Activated T-cell treated with anti-CD3 and anti-CD28 coated beads, Interleukin-2, amount 50 U/mL, for 24 hours (primary cell): ENCODE results near the gene DEFB115.
"Not testable (repeated sequence)": the region's sequence is repeated elsewhere in the genome, so short reads cannot be mapped to it uniquely, and the experiment has no call there.

Experiments used
- DNase-seq: peaks from one replicate; pipeline ENCODE4 v3.0.0-alpha.2; 2020
- H3K27ac Mint-ChIP-seq: 2 replicates; pipeline ENCODE4 v1.8.0; 2020; ENCODE audit warnings: mild to moderate bottlenecking, mixed read lengths
- H3K27me3 Mint-ChIP-seq: 2 replicates; pipeline ENCODE4 v1.8.0; 2020; ENCODE audit warnings: mixed read lengths
- H3K36me3 Mint-ChIP-seq: 2 replicates; pipeline ENCODE4 v1.8.0; 2020; ENCODE audit warnings: low read depth, mixed read lengths
- H3K4me1 Mint-ChIP-seq: 2 replicates; pipeline ENCODE4 v1.8.0; 2020; ENCODE audit warnings: low read depth, mixed read lengths
- H3K4me3 Mint-ChIP-seq: 2 replicates; pipeline ENCODE4 v1.8.0; 2020; ENCODE audit warnings: mild to moderate bottlenecking, moderate library complexity, mixed read lengths
- H3K9me3 Mint-ChIP-seq: 2 replicates; pipeline ENCODE4 v1.8.0; 2020; ENCODE audit warnings: mixed read lengths

DEFB115 gene

GRCh38 chr20:31257364-31257763 lies at the start of gene DEFB115:
DEFB115 (plus strand) TSS chr20:31257664; CDS start chr20:31257664, 0 bp downstream.
- H3K4me3 Mint-ChIP-seq = no peak within 1 kb of the TSS
- no peaks in the 10 kb centered on the region for H3K27me3 Mint-ChIP-seq
- no peak for DNase-seq
- H3K9me3 Mint-ChIP-seq = peaks cover 7% of the 10 kb centered on the region
- no peaks in the 10 kb centered on the region for H3K4me1 Mint-ChIP-seq
- no peaks in the 10 kb centered on the region for H3K36me3 Mint-ChIP-seq
- H3K27ac Mint-ChIP-seq = no peak within 1 kb of the TSS

- Mint-ChIP-seq H3K27me3 (no peaks in the 10 kb centered on the region), H3K4me1 (no peaks in the 10 kb centered on the region), H3K9me3 (no peaks in the 10 kb centered on the region)
Measured at GRCh38 chr20:31236953-31237352, 20.5 kb upstream of the DEFB115 start.

GRCh38 chr20:31237763-31238162 lies 19.7 kb upstream of the DEFB115 start:
- H3K36me3 Mint-ChIP-seq = no peaks in the 10 kb centered on the region
- no peaks in the 10 kb centered on the region for H3K4me1 Mint-ChIP-seq
- no peaks in the 10 kb centered on the region for H3K27me3 Mint-ChIP-seq
- no peak overlapping the region for H3K27ac Mint-ChIP-seq
- DNase-seq = no peak
- H3K4me3 Mint-ChIP-seq = no peak overlapping the region
- no peaks in the 10 kb centered on the region for H3K9me3 Mint-ChIP-seq

More at GRCh38 chr20:31236953-31237352, 20.5 kb upstream of the DEFB115 start:
- Mint-ChIP-seq H3K36me3 (no peaks in the 10 kb centered on the region), H3K27ac (no peak overlapping the region), H3K4me3 (no peak overlapping the region)
- no peak for DNase-seq

GRCh38 chr20:31239139-31239538 lies 18.3 kb upstream of the DEFB115 start:
- DNase-seq = no peak
- Mint-ChIP-seq H3K27ac (no peak overlapping the region), H3K9me3 (no peaks in the 10 kb centered on the region), H3K36me3 (no peaks in the 10 kb centered on the region), H3K27me3 (no peaks in the 10 kb centered on the region), H3K4me3 (no peak overlapping the region), H3K4me1 (no peaks in the 10 kb centered on the region)

GRCh38 chr20:31256959-31257358 lies 505 bp upstream of the DEFB115 start:
- no peak overlapping the region for H3K4me3 Mint-ChIP-seq
- H3K9me3 Mint-ChIP-seq = peaks cover 7% of the 10 kb centered on the region
- H3K27me3 Mint-ChIP-seq = no peaks in the 10 kb centered on the region
- no peak overlapping the region for H3K27ac Mint-ChIP-seq
- H3K36me3 Mint-ChIP-seq = no peaks in the 10 kb centered on the region
- H3K4me1 Mint-ChIP-seq = no peaks in the 10 kb centered on the region
- no peak for DNase-seq

GRCh38 chr20:31260326-31260932 lies 3.0 kb downstream of the DEFB115 start:
- Mint-ChIP-seq H3K4me3 (no peak overlapping the region), H3K27me3 (no peaks in the 10 kb centered on the region), H3K27ac (no peak overlapping the region), H3K9me3 (peaks cover 7% of the 10 kb centered on the region), H3K36me3 (no peaks in the 10 kb centered on the region), H3K4me1 (no peaks in the 10 kb centered on the region)
- no peak for DNase-seq

GRCh38 chr20:31274441-31274840 lies 17.0 kb downstream of the DEFB115 start:
- no peaks in the 10 kb centered on the region for H3K27me3 Mint-ChIP-seq
- no peak overlapping the region for H3K27ac Mint-ChIP-seq
- H3K4me1 Mint-ChIP-seq = no peaks in the 10 kb centered on the region
- peaks cover 33% of the 10 kb centered on the region for H3K9me3 Mint-ChIP-seq
- no peak overlapping the region for H3K4me3 Mint-ChIP-seq
- no peak for DNase-seq
- H3K36me3 Mint-ChIP-seq = no peaks in the 10 kb centered on the region

- peaks cover 14% of the 10 kb centered on the region for H3K9me3 Mint-ChIP-seq
- no peak for DNase-seq
- H3K27ac Mint-ChIP-seq = no peak overlapping the region
- H3K27me3 Mint-ChIP-seq = no peaks in the 10 kb centered on the region
- H3K4me3 Mint-ChIP-seq = no peak overlapping the region
- no peaks in the 10 kb centered on the region for H3K4me1 Mint-ChIP-seq
- no peaks in the 10 kb centered on the region for H3K36me3 Mint-ChIP-seq
Measured at GRCh38 chr20:31278178-31278577, 20.7 kb downstream of the DEFB115 start.

GRCh38 chr20:31284964-31285363 lies 27.5 kb downstream of the DEFB115 start:
- H3K36me3 Mint-ChIP-seq, H3K4me1 Mint-ChIP-seq, H3K27ac Mint-ChIP-seq, DNase-seq, H3K4me3 Mint-ChIP-seq, H3K27me3 Mint-ChIP-seq: not testable (repeated sequence)
- peaks cover 21% of the 10 kb centered on the region for H3K9me3 Mint-ChIP-seq

- peaks cover 4% of the 10 kb centered on the region for H3K9me3 Mint-ChIP-seq
- no peak for DNase-seq
- no peaks in the 10 kb centered on the region for H3K4me1 Mint-ChIP-seq
- H3K27ac Mint-ChIP-seq = no peak within 1 kb of the TSS
- H3K4me3 Mint-ChIP-seq = no peak within 1 kb of the TSS
- H3K27me3 Mint-ChIP-seq = no peaks in the 10 kb centered on the region
- H3K36me3 Mint-ChIP-seq = no peaks in the 10 kb centered on the region
Measured at GRCh38 chr20:31308535-31309162, 51.2 kb downstream of the DEFB115 start, which contains the start of gene DEFB116. DEFB116 (minus strand) TSS chr20:31308585; CDS start chr20:31308585, 0 bp downstream.
